Lung (tissue), 12 donors: ENCODE data around the gene DTNBP1. TPM values are rescaled to one million over a fixed set of nuclear protein-coding genes. Genes with fewer than 3 reads are reported as not detected.

Experiments used
- ATAC-seq: fragments of 200-7000 bp; cut with Tn5 transposase; one replicate; pipeline ENCODE4 v1.9.1; 2020; ENCODE audit warnings: moderate number of reproducible peaks; ENCODE audit not compliant: insufficient read depth, low FRiP score
- DNase-seq, 3 donors: peaks; one replicate each; pipeline ENCODE4 v3.0.0-alpha.2; 2013 to 2017
- H3K27ac ChIP-seq, 2 donors: one replicate each; pipeline ENCODE4 v1.5.1; 2013; ENCODE audit warnings: mild to moderate bottlenecking in 2 of 2, moderate library complexity in 2 of 2, control low read depth in 1 of 2, inconsistent platforms in 1 of 2, low read depth in 1 of 2, low read length in 1 of 2
- H3K27me3 ChIP-seq, 3 donors: one replicate each; pipeline ENCODE4 v1.5.1; 2013; ENCODE audit warnings: low read length in 2 of 3; ENCODE audit not compliant: control insufficient read depth in 3 of 3, insufficient read depth in 3 of 3
- H3K36me3 ChIP-seq, 4 donors: one replicate each; pipeline ENCODE4 v1.5.1; 2013; ENCODE audit warnings: low read length in 4 of 4, mild to moderate bottlenecking in 1 of 4, moderate library complexity in 1 of 4; ENCODE audit not compliant: control insufficient read depth in 4 of 4, insufficient read depth in 4 of 4
- H3K4me1 ChIP-seq, 5 donors: one replicate each; pipeline ENCODE4 v1.5.1; 2013; ENCODE audit warnings: low read length in 5 of 5, mild to moderate bottlenecking in 2 of 5, moderate library complexity in 1 of 5; ENCODE audit not compliant: control insufficient read depth in 5 of 5, insufficient read depth in 5 of 5
- H3K4me3 ChIP-seq: one replicate; pipeline ENCODE4 v1.5.1; 2013; ENCODE audit warnings: mild to moderate bottlenecking, control low read depth, moderate library complexity
- H3K9ac ChIP-seq, 2 donors: one replicate each; pipeline ENCODE4 v1.5.1; 2013; ENCODE audit warnings: low read length in 2 of 2, control low read depth in 1 of 2; ENCODE audit not compliant: insufficient read depth in 1 of 2
- H3K9me3 ChIP-seq, 4 donors: one replicate each; pipeline ENCODE4 v1.5.1; 2013; ENCODE audit warnings: low read length in 3 of 4, mild to moderate bottlenecking in 1 of 4, moderate library complexity in 1 of 4; ENCODE audit not compliant: control insufficient read depth in 4 of 4, insufficient read depth in 3 of 4
- WGBS, 2 donors: extraction: QIAGEN DNeasy Blood & Tissue Kit; methylation state at CpG; one replicate each; pipeline ENCODE4 v1.1.7; 2013; 5-methylcytosine and 5-hydroxymethylcytosine counted together
- polyA plus RNA-seq, 2 donors: library from polyadenylated mRNA; stranded (reverse); fragments of 200-250 nt; gene quantifications; one replicate each; pipeline ENCODE4 v1.2.1, GENCODE V29; 2013
- total RNA-seq, 2 donors: library from RNA; depleted of rRNA in 1 of 2; stranded (reverse); fragments of >200 nt in 1 of 2; gene quantifications; one replicate each; pipeline ENCODE4 v1.2.1, GENCODE V29; 2014 to 2021
- TF ChIP-seq, protein P1 (sequence below): IDR thresholded peaks from 2 replicates; pipeline ENCODE4 v1.5.1; 2012; ENCODE audit warnings: mild to moderate bottlenecking; ENCODE audit errors: control extremely low read depth, extremely low read depth
- donor health status: control.
- donor health status: control.
- donor health status: Bipolar disorder and iron deficiency.
- donor health status: healthy.
- donor health status: DM: yes; HTN: yes; CAD: no.

Gene DTNBP1
- total and polyA plus RNA-seq, 4 donors, result 9.9 to 23.9 (median 20.5) TPM

DNA sequence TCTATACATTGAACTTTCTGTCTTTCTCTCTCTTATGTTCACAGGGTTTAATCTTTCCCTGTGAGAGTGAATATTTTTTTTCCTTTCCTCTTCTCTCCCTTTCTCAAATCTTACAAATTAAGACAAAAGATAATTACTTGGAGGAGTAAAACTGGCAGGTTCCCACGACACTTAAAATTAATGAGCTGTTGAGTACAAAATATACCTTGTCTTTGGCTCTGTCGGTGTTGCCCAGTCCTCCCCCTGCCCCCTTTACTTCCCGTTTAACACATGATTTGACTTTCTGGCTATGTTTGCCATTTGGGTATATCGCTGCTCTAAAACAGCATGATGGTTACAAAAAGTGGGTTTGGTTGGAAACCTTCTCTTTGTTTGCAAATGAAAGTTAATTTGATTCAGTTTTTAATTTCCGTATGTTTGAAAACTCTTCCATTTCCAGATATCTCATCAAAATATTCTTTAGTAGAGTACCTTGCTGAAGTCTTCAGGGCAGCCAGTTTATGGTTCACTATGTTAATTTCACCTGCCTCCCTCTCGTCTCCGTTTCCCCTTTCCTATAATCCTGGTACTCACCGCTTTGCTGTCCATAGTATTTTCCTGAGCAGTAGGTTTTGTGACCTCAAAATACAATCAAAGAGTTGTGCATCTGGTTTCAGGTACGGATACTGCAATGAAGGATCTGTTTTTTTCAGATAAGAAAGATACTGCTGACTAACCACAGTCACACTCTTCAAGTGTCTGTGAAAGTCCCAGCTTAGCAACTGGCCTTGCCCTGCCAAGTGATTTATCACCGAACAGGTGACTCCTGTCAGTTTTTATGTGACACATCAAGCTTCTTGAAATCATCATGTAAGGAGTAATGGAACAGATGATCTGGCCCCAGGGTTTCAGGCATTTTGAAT lies 181.2 kb downstream of the DTNBP1 start:
- Histone ChIP-seq H3K27ac (no peak overlapping the region), H3K9ac (no peak overlapping the region), H3K27me3 (no peaks in the 10 kb centered on the region), H3K9me3 (no peaks in the 10 kb centered on the region), H3K36me3 (peaks cover 0 to 2% (median 0%) of the 10 kb centered on the region in 4 donors), H3K4me1 (peaks cover 6 to 38% (median 20%) of the 10 kb centered on the region in 5 donors), H3K4me3 (no peak overlapping the region)
- TF ChIP-seq, protein P1, sequence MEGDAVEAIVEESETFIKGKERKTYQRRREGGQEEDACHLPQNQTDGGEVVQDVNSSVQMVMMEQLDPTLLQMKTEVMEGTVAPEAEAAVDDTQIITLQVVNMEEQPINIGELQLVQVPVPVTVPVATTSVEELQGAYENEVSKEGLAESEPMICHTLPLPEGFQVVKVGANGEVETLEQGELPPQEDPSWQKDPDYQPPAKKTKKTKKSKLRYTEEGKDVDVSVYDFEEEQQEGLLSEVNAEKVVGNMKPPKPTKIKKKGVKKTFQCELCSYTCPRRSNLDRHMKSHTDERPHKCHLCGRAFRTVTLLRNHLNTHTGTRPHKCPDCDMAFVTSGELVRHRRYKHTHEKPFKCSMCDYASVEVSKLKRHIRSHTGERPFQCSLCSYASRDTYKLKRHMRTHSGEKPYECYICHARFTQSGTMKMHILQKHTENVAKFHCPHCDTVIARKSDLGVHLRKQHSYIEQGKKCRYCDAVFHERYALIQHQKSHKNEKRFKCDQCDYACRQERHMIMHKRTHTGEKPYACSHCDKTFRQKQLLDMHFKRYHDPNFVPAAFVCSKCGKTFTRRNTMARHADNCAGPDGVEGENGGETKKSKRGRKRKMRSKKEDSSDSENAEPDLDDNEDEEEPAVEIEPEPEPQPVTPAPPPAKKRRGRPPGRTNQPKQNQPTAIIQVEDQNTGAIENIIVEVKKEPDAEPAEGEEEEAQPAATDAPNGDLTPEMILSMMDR, result no peak
- ATAC-seq, result no peak
- 46 to 64% methylated on average over 10 of the region's 10 CpGs for WGBS, 2 donors
- no peak for DNase-seq

DNA sequence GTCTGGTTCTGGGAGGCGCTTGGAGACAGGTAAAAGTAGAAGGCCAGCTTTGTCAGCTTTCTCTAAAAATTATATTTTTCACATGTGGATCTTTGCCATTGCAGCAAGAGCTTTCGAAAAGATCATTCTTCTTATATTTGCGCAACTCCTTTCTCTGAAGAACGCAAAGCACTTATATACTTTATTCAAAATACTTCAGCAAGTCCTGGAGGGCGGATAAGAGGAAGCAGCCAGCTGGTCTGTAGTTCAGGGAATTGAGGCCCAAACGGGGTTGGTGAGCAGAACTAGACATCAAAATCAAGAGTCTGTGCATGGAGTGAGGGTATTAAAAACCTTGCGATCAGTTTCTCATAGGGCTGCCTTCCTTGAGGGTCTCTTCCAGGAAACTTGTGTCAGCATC lies 182.3 kb downstream of the DTNBP1 start:
- Histone ChIP-seq H3K27ac (no peak overlapping the region), H3K4me1 (peaks cover 7 to 45% (median 25%) of the 10 kb centered on the region in 5 donors), H3K9ac (no peak overlapping the region), H3K4me3 (no peak overlapping the region), H3K9me3 (no peaks in the 10 kb centered on the region), H3K27me3 (no peaks in the 10 kb centered on the region), H3K36me3 (peaks cover 0 to 2% (median 0%) of the 10 kb centered on the region in 4 donors)
- WGBS, 2 donors, result 43 to 58% methylated on average over 7 of the region's 7 CpGs
- TF ChIP-seq, protein P1, result no peak
- ATAC-seq (no peak), DNase-seq (no peak)

DNA sequence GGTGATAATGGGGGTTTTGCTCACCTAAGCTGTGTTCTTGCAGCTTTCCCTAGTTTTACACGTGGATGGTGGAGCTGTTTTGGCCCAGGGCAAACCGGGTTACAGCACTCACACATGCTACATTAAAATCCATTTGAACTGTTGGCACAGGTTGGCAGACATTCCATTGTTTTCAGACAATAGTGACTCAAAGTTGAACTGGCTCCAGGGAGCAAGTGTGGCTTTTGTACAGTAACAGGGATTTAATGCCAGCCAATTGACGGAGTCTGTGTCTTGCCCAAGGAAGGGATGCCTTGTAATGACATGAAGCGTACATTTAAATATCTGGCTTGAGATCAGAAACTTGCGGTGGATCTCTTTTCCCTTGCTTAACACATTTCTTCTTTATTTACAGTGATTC lies 183.1 kb downstream of the DTNBP1 start:
- DNase-seq (no peak), ATAC-seq (no peak)
- no peaks in the 10 kb centered on the region for H3K27me3 ChIP-seq

More for the DNA sequence above, 183.1 kb downstream of the DTNBP1 start:
- no peaks in the 10 kb centered on the region for H3K9me3 ChIP-seq
- TF ChIP-seq, protein P1, result no peak
- H3K9ac ChIP-seq, result no peak overlapping the region
- H3K4me3 ChIP-seq, result no peak overlapping the region
- H3K36me3 ChIP-seq, result peaks cover 0 to 4% (median 0%) of the 10 kb centered on the region in 4 donors
- 58 to 69% methylated on average over 5 of the region's 5 CpGs for WGBS, 2 donors
- H3K27ac ChIP-seq, result peak overlapping the region; percentile 33 to 50
- H3K4me1 ChIP-seq, result peaks cover 9 to 45% (median 25%) of the 10 kb centered on the region in 5 donors
